SKM-1 treated with dmso at 0.1 percent for 144 hours (cell line): ENCODE data around the gene MEGF11.

Experiments
- DNase-seq: peaks from one replicate; lab custom pipeline; 2025; ENCODE audit not compliant: unreplicated experiment; lab: John Stamatoyannopoulos, UW

The MEGF11 gene

GRCh38 chr15:65954289-65954741, 299.2 kb downstream of the MEGF11 start:
- no peak for DNase-seq

DNA sequence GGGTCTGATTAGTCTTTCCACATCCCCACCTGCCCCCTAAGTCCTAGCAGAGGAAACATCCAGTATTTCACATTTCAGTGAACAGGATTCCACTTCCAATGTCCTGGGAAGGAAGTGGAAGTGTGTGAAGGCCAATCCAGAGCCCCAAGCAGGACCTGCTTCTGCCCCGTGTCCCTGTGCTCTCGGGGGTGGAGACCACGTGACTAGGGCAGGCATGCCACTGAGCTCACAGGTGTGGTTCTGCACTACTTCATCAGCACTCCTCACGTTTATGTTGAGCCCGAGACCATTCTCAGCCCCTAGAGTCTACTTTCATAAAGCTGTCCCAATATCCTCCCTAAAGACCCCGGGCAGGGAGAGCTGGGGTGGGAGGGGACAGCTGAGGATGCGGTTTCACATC, 299.9 kb downstream of the MEGF11 start:
- no peak for DNase-seq

GRCh38 chr15:65952391-65953053, 301.0 kb downstream of the MEGF11 start:
- DNase-seq: no peak

DNA sequence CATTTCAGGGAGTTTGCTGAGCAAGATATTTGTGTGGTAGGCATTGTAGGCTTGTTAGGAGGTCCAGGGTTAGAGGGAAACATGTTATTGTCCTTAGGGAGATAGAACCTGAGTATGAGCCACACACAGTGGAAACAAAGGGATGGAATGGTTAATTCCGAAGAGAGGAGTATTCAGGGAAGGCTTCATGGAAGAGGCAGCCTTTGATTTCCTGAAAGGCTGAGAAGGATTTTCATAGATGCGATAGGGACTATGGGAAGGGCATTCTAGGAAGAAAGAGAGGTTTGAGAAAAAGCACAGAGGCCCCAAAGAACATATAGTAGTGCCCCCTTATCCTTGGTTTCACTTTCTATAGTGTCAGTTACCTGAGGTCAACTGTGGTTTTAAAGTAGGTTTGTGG, 302.5 kb downstream of the MEGF11 start:
- DNase-seq: no peak

GRCh38 chr15:65949491-65949890, 304.1 kb downstream of the MEGF11 start:
- no peak for DNase-seq

GRCh38 chr15:65949011-65949410, 304.5 kb downstream of the MEGF11 start:
- no peak for DNase-seq

DNA sequence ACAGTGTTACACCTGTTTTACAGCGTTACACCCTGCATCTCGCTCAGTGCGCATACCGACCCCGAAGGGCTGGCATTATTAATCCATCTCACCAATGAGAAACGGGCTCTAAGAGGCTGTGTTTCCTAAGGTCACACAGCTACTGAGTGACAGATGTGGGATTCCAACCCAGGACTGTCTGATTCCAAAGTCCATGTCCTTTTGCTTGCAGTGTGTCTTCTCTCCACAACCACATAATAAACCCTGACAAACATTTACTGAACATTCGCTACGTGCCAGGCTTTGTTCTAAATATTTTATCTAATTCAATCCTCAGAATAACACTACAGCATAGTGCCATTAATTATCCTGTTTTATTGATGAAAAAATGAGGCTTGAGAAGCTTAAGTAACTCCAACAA, 305.2 kb downstream of the MEGF11 start:
- DNase-seq: no peak

- DNase-seq: no peak
These were observed 306.5 kb downstream of the MEGF11 start for GRCh38 chr15:65947041-65947440.

DNA sequence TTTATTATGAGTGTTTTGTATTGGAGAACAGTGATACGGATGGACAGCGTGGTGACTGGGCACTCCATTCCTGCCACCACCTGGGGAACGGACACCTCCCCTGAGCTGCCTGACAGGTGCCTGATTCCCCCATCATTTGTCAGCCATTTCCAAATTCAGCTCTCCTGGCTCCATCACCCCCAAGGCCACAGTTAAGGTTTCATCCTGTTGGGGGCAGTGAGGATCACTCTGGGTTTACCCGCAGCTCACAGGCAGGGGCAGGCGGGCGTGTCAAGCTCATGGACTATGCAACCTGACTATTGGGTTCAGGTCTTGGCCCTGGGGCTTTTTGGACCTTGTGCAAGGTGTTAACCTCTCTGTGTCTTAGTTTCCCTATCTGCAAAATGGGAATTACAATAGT, 307.9 kb downstream of the MEGF11 start:
- DNase-seq: no peak

GRCh38 chr15:65944404-65944803, 309.1 kb downstream of the MEGF11 start:
- no peak for DNase-seq

- no peak for DNase-seq
These were observed 311.1 kb downstream of the MEGF11 start for GRCh38 chr15:65942436-65942835.

DNA sequence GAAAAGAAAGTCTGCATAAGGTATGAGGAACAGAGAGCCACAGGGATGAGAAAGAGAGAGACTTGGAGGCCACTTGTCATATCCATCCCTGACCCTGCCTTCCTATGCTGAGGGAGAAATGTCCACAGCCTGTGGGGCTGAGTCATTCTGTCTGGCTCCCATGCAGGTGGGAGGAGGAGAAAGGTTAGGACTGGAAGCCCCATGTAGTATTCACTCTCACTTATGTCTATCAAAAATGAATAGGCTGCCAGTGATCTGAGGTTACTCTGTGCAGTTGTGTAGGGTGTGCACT, 313.0 kb downstream of the MEGF11 start:
- no peak for DNase-seq

DNA sequence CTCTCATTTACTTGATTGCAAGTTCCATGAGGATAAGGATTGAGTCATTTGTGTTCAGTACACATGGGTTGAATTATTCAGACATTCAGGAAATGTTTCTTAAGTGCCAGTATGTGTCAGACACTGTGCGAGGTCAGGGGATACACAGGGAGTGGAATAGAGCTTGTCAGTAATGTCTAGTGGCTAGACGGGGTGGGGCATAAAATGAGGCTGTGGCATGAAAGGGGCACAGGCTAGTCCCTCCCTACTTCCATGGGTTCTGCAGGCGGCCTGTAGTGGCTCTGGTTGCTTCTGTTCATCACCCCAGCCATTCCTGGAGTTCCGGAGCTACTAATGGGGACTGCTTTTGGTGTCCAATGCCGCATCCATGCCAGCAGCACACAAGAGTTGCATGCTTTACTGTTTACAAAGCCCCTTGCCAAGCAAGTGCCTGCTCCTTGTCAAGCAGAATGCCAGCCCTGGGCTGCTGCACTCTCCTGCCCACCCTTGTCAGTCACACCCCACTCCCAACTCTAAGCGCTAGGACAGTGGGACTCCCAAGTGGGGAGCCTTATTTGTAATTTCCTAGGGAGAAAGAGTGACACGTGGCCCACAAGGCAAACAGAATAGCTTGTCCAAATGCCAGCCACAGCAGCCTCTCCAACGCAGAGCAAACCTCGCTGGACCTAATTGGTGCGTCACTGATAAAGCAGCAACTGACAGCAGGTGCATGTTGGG, 313.5 kb downstream of the MEGF11 start:
- DNase-seq: no peak

GRCh38 chr15:65938604-65939003, 314.9 kb downstream of the MEGF11 start:
- no peak for DNase-seq

DNA sequence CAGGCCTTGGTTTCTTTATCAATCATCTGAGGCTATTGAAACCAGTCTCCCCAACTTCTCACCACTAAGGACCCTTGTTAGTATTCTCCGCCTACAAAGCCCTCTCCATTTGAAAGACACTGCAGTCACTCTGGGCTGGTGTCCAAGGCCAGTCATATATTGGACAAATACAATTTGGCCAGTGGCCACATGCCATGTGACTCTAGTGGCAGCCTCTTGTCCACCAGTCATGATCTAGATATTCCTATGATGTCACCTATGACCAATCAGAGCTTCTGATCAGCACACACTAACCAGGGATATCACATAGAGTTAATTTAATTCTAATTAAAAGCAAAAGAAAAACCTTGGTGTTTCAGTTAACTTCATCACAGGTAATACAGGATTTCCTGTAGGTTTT, 316.1 kb downstream of the MEGF11 start:
- no peak for DNase-seq

DNA sequence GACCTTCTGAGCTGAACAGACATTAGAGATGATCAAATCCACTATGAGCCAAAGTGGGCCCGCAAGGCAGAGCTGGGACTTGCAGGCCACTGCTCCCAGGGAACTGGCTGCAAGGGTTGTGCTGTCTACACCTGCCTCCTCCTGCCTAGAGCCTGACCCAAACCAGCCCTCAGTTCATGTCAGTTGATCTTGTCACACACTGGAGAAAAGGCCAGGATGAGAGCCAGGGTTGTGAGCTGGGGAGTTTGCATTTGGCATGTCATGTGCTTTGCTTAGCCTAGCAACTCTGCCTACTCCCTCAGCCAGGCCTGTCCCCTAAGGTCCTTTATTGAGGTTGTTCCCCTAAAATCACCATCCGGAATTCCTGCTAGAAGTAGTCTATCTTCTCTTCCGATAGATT, 316.5 kb downstream of the MEGF11 start:
- DNase-seq: no peak

DNA sequence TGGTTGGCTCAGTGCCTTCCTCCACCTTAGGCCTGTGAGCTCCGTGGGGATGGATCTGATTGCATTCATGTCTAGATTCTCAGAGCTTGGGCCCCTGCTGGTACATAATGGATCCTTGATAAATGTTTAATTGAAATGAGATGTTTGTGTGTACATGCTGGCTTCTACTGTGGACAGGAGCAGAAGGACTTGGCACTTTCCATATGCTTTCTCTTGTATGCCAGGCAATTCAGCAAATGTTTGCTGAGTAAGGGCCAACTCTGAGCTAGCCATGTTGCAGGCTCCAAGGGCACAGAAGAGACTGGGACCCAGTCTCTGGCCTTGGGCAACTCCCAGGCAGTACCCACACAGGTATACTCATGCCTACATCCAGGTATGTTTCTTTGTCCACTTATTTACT, 317.3 kb downstream of the MEGF11 start:
- DNase-seq: no peak

GRCh38 chr15:65935391-65935790, 318.2 kb downstream of the MEGF11 start:
- no peak for DNase-seq

GRCh38 chr15:65931221-65931620, 322.3 kb downstream of the MEGF11 start:
- DNase-seq: no peak

GRCh38 chr15:65930134-65930533, 323.4 kb downstream of the MEGF11 start:
- DNase-seq: no peak

DNA sequence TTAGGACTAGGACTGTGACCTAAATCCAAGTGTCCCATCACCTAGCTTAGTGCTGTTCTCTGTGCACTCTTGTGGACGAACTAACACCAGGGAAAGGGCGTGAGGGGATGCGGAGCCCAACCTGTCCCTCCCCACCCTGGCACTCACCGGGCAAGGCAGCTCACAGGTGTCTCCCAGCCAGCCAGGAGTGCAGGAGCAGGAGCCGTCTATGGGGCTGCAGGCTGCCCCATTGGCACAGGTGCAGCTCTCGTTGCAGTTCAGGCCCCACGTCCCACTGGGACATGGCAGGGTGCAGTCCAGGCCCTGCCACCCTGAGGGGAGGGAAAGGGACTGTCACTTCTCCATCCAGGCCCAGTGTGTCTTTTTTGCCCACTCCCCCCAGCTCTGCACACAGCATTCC, 324.0 kb downstream of the MEGF11 start:
- DNase-seq: no peak

- DNase-seq: no peak
These were observed 326.0 kb downstream of the MEGF11 start for GRCh38 chr15:65927545-65927944.

DNA sequence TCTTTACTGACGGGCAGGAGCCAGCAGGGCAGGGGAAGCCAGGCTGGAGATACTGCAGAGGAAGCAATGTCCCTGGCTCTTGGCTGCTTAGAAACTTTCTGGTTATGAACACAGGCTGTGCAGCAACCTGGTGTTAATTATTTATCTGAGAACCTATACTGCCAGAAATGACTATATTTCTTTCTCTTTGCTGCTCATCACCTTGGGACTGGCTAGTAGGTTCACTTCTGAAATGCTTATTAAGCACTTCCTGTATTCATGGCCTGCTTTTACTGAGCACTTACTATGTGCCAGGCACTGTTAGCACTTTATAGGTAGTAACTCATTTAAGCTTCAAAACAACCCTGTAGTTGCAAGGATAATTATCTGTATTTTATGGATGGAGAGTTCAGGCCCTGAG, 326.7 kb downstream of the MEGF11 start:
- no peak for DNase-seq
